ENCODE measurements around the gene ASB1. TPM values are rescaled to one million over a fixed set of nuclear protein-coding genes. Genes with fewer than 3 reads are reported as not detected.

Gene ASB1
- total and polyA plus RNA-seq, 9 of the 15 experiments (the other 6 are each of a cell fraction or from before 2014, with no cell fraction given): 6.3 to 37.7 (median 23.9) TPM

DNA sequence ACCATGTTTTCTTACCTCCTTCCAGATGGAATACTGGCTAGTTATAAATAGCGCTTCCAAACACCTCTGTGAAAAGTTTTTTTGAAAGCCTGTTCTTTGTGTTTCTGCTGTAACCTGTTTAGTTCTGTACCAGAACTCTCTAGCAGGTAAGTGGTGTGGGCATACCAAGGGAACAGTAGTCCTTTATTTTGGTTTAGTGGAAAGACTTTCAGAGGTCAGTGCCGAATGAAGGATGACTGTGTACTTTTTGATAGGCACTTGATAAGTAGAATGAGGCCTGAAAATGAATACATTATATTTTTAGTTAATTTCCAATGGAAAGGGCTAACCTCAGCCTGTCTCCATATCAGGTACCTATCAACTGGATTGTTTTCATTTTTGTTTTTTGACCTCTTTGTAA, 27.6 kb upstream of the ASB1 start (continued):
- TF ChIP-seq HMGN3 (IDR thresholded peaks at IDR 0.05; ENCODE audit: borderline replicate concordance, extremely low read depth, insufficient read length, low read depth, low read length) (no peak), COPS2 (conservative IDR thresholded peaks at IDR 0.05) (no peak)

DNA sequence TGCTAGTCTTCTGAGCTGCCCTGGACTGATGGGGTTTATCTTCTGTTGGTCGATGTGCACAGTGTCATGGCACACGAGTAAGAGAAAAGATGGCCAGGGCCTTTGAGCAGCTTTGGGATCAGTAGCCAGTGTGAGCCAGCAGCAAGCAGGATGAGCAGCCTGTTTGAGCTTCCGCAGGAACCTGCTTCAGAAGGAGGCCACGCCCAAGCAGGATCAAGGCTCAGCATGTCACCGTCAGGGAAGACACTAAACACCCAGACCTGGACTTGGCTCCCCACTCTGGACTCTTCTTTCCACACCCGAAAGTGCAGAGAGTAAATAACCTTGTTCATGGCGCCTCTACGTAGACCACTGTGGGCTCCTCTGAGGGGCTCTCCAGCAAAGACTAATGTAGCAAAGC, 25.2 kb upstream of the ASB1 start:
- Histone ChIP-seq H3K27ac (ENCODE audit: extremely low read depth, low read depth, low read length) (peak overlapping the region; percentile 36; the same call in 1 of the 3 replicates), H3K79me2 (ENCODE audit: control insufficient read depth, insufficient read depth, low read length) (no peaks in the 10 kb centered on the region), H3K9ac (ENCODE audit: insufficient read depth in 1 of 2, low read depth in 2 of 2, low read length in 2 of 2) (peak overlapping the region in 1 of 2 experiments; percentile 85; a peak in 3 of 4 replicates), H2AFZ (ENCODE audit: low read depth, low read length) (peak overlapping the region; percentile 89), H3K4me3 (no peak overlapping the region), H4K20me1 (replicated peaks; ENCODE audit: control insufficient read depth, insufficient read depth, low read length) (no peaks in the 10 kb centered on the region), H3K4me1 (replicated peaks in 1 of 2; ENCODE audit: control insufficient read depth in 2 of 2, insufficient read depth in 2 of 2, low read length in 2 of 2) (peaks cover 10 to 19% of the 10 kb centered on the region in 2 experiments; a peak in 4 of 5 replicates), H3K4me2 (ENCODE audit: insufficient read depth, low read length) (peak overlapping the region; percentile 41; the same call in 1 of the 2 replicates), H3K36me3 (ENCODE audit: control insufficient read depth, insufficient read depth, low read length) (no peaks in the 10 kb centered on the region), H3K9me3 (replicated peaks; ENCODE audit: control insufficient read depth, insufficient read depth, low read depth, low read length) (no peaks in the 10 kb centered on the region), H3K9me1 (ENCODE audit: control insufficient read depth, insufficient read depth, low read length) (no peaks in the 10 kb centered on the region), H3K27me3 (ENCODE audit: control insufficient read depth in 2 of 2, insufficient read depth in 2 of 2, low read length in 2 of 2) (no peaks in the 10 kb centered on the region)
- WGBS (ENCODE audit: insufficient coverage, low coverage, missing lambda C conversion rate): 2% methylated on average over 4 of the region's 8 CpGs
- intact Hi-C loops (cut with micrococcal nuclease): no loop called here
- ChIA-PET CTCF (ENCODE audit: low intra/inter-chr PET ratio) (no interaction called here), POLR2A (interaction anchor here (0.9 kb wide), 1 partner anchor 47 kb away, joined by 3 read pairs; no protein-coding TSS in a partner anchor)
- no TSS peak for BruUV-seq (replicated peaks)
- in situ Hi-C loops (cut with MboI): no loop called here
- no peak for TF ChIP-seq ZNF830 (CRISPR knock-in tag; IDR thresholded peaks at IDR 0.05)
- TF ChIP-seq, protein P1, sequence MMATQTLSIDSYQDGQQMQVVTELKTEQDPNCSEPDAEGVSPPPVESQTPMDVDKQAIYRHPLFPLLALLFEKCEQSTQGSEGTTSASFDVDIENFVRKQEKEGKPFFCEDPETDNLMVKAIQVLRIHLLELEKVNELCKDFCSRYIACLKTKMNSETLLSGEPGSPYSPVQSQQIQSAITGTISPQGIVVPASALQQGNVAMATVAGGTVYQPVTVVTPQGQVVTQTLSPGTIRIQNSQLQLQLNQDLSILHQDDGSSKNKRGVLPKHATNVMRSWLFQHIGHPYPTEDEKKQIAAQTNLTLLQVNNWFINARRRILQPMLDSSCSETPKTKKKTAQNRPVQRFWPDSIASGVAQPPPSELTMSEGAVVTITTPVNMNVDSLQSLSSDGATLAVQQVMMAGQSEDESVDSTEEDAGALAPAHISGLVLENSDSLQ (IDR thresholded peaks at IDR 0.05): no peak
- peak in 1 of 3 experiments; percentile 19 for TF ChIP-seq YY1 (IDR thresholded peaks at IDR 0.05; ENCODE audit: borderline replicate concordance in 1 of 3, control insufficient read depth in 1 of 3, extremely low read depth in 1 of 3, insufficient read depth in 3 of 3, insufficient read length in 1 of 3, insufficient replicate concordance in 2 of 3, low read depth in 1 of 3, low read length in 2 of 3)
- TF ChIP-seq, protein P2, sequence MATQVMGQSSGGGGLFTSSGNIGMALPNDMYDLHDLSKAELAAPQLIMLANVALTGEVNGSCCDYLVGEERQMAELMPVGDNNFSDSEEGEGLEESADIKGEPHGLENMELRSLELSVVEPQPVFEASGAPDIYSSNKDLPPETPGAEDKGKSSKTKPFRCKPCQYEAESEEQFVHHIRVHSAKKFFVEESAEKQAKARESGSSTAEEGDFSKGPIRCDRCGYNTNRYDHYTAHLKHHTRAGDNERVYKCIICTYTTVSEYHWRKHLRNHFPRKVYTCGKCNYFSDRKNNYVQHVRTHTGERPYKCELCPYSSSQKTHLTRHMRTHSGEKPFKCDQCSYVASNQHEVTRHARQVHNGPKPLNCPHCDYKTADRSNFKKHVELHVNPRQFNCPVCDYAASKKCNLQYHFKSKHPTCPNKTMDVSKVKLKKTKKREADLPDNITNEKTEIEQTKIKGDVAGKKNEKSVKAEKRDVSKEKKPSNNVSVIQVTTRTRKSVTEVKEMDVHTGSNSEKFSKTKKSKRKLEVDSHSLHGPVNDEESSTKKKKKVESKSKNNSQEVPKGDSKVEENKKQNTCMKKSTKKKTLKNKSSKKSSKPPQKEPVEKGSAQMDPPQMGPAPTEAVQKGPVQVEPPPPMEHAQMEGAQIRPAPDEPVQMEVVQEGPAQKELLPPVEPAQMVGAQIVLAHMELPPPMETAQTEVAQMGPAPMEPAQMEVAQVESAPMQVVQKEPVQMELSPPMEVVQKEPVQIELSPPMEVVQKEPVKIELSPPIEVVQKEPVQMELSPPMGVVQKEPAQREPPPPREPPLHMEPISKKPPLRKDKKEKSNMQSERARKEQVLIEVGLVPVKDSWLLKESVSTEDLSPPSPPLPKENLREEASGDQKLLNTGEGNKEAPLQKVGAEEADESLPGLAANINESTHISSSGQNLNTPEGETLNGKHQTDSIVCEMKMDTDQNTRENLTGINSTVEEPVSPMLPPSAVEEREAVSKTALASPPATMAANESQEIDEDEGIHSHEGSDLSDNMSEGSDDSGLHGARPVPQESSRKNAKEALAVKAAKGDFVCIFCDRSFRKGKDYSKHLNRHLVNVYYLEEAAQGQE (IDR thresholded peaks at IDR 0.05; ENCODE audit: borderline replicate concordance): peak; percentile 47
- TF ChIP-seq, protein P2 (CRISPR knock-in tag; IDR thresholded peaks at IDR 0.05; ENCODE audit: low read depth): no peak
- TF ChIP-seq, protein P3, sequence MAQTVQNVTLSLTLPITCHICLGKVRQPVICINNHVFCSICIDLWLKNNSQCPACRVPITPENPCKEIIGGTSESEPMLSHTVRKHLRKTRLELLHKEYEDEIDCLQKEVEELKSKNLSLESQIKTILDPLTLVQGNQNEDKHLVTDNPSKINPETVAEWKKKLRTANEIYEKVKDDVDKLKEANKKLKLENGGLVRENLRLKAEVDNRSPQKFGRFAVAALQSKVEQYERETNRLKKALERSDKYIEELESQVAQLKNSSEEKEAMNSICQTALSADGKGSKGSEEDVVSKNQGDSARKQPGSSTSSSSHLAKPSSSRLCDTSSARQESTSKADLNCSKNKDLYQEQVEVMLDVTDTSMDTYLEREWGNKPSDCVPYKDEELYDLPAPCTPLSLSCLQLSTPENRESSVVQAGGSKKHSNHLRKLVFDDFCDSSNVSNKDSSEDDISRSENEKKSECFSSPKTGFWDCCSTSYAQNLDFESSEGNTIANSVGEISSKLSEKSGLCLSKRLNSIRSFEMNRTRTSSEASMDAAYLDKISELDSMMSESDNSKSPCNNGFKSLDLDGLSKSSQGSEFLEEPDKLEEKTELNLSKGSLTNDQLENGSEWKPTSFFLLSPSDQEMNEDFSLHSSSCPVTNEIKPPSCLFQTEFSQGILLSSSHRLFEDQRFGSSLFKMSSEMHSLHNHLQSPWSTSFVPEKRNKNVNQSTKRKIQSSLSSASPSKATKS (CRISPR knock-in tag; IDR thresholded peaks at IDR 0.05): no peak
- ATAC-seq: peak; percentile 89
- peak in 2 of 4 experiments; percentile 31 to 63 for DNase-seq (ENCODE audit: extremely low read depth in 1 of 4, low spot score in 3 of 4)
- FAIRE-seq: peak; percentile 77
